A549 (cell line): ENCODE results near the gene NTMT2.

ENCODE experiments used
- CHD2 ChIP-seq: fragments of 150-350 bp; IDR thresholded peaks from 2 replicates; pipeline ENCODE4 v1.6.1; 2014; ENCODE audit warnings: low read length; ENCODE audit not compliant: partially characterized antibody
- POLR2A ChIP-seq: IDR thresholded peaks from 2 replicates; pipeline ENCODE4 v1.6.1; 2012; ENCODE audit warnings: mild to moderate bottlenecking, low read length
- RCOR1 ChIP-seq: fragments of 150-350 bp; IDR thresholded peaks from 2 replicates; pipeline ENCODE4 v1.6.1; 2014; ENCODE audit warnings: antibody characterized with exemption, low read length, low read depth
- ZNF302 ChIP-seq: fragments of 250-450 bp; sonication (Bioruptor Pico); IDR thresholded peaks from 2 replicates; pipeline ENCODE4 v1.9.0; 2021; ENCODE audit warnings: inconsistent platforms, mild to moderate bottlenecking, moderate library complexity
- TF ChIP-seq, protein P1 (sequence below): fragments of >200 bp; sonication (Bioruptor Twin); formaldehyde crosslinking; IDR thresholded peaks from 3 replicates; pipeline ENCODE4 v1.5.1; 2016
- TF ChIP-seq, protein P2 (sequence below): fragments of 200-600 bp; sonication (generic); IDR thresholded peaks from 2 replicates; pipeline ENCODE4 v1.6.1; 2016; ENCODE audit warnings: antibody characterized with exemption, mild to moderate bottlenecking, moderate library complexity

DNA sequence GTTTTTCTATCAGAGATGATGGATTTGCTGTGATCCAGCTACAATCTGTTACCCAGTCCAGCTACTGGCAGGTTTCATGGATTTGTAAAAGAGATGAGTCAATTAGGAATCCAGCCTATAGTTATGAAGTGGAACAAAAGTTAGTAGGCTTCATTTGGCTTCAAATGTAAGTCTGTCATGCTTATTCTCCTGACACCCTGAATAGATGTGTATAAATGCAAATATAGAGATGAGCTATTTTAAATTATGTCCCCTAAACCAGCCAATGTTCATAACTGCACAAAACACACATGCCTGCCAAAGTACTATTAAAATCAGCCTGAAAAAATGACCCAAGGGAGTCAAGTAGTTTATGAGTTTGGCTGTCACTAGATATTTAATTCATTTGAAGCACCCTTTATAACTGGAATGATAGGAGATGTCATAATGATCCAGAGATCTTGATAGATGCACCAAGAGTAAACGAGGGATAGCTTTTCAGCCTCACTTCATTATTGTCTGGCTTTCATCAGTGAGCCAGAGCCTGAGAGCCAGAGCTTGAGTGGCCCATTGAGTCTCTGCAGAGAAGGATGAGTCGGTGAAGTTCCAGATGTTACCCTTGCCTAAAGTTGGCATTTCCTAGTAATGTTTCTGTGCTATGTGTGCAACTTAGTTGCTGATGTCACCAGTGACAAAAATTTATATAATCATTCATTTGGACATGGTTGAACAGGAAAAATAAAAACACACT, 11.8 kb upstream of the NTMT2 start:
- TF ChIP-seq, protein P1, sequence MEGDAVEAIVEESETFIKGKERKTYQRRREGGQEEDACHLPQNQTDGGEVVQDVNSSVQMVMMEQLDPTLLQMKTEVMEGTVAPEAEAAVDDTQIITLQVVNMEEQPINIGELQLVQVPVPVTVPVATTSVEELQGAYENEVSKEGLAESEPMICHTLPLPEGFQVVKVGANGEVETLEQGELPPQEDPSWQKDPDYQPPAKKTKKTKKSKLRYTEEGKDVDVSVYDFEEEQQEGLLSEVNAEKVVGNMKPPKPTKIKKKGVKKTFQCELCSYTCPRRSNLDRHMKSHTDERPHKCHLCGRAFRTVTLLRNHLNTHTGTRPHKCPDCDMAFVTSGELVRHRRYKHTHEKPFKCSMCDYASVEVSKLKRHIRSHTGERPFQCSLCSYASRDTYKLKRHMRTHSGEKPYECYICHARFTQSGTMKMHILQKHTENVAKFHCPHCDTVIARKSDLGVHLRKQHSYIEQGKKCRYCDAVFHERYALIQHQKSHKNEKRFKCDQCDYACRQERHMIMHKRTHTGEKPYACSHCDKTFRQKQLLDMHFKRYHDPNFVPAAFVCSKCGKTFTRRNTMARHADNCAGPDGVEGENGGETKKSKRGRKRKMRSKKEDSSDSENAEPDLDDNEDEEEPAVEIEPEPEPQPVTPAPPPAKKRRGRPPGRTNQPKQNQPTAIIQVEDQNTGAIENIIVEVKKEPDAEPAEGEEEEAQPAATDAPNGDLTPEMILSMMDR: no peak
- no peak for TF ChIP-seq ZNF302 (CRISPR knock-in tag)
- TF ChIP-seq POLR2A: no peak
- TF ChIP-seq, protein P2, sequence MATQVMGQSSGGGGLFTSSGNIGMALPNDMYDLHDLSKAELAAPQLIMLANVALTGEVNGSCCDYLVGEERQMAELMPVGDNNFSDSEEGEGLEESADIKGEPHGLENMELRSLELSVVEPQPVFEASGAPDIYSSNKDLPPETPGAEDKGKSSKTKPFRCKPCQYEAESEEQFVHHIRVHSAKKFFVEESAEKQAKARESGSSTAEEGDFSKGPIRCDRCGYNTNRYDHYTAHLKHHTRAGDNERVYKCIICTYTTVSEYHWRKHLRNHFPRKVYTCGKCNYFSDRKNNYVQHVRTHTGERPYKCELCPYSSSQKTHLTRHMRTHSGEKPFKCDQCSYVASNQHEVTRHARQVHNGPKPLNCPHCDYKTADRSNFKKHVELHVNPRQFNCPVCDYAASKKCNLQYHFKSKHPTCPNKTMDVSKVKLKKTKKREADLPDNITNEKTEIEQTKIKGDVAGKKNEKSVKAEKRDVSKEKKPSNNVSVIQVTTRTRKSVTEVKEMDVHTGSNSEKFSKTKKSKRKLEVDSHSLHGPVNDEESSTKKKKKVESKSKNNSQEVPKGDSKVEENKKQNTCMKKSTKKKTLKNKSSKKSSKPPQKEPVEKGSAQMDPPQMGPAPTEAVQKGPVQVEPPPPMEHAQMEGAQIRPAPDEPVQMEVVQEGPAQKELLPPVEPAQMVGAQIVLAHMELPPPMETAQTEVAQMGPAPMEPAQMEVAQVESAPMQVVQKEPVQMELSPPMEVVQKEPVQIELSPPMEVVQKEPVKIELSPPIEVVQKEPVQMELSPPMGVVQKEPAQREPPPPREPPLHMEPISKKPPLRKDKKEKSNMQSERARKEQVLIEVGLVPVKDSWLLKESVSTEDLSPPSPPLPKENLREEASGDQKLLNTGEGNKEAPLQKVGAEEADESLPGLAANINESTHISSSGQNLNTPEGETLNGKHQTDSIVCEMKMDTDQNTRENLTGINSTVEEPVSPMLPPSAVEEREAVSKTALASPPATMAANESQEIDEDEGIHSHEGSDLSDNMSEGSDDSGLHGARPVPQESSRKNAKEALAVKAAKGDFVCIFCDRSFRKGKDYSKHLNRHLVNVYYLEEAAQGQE: no peak
- TF ChIP-seq RCOR1: no peak
- no peak for TF ChIP-seq CHD2
